HG03064 (cell line): ENCODE data around the gene EBF4.
A peak's percentile ranks its signal among the peaks of the same experiment; 100 is the strongest.

ENCODE experiments used
- ATAC-seq: cut with Tn5 transposase; IDR thresholded peaks from one replicate; pipeline ENCODE4 v1.9.1; 2021; ENCODE audit warnings: low read depth; ENCODE audit not compliant: unreplicated experiment

Gene EBF4

GRCh38 chr20:2692036-2692885 lies at the start of gene EBF4:
Gene EBF4, plus strand, starts transcription at chr20:2692780. Its CDS starts 866 bp downstream, at chr20:2693646.
- ATAC-seq: no peak

- ATAC-seq: no peak
These were observed 48.9 kb upstream of the EBF4 start for GRCh38 chr20:2643708-2644107.

GRCh38 chr20:2651772-2652723 lies 40.5 kb upstream of the EBF4 start, which contains the start of gene NOP56:
Gene NOP56, plus strand, starts transcription at chr20:2652632. Its CDS starts 29 bp downstream, at chr20:2652661.
- ATAC-seq: peak; percentile 70

GRCh38 chr20:2652724-2653555 lies 39.6 kb upstream of the EBF4 start:
- ATAC-seq: peak; percentile 37

- ATAC-seq: no peak
These were observed 38.8 kb upstream of the EBF4 start for GRCh38 chr20:2653556-2654383.

GRCh38 chr20:2654384-2654822 lies 38.2 kb upstream of the EBF4 start:
- ATAC-seq: no peak

GRCh38 chr20:2654831-2655230 lies 37.7 kb upstream of the EBF4 start:
- ATAC-seq: no peak

GRCh38 chr20:2655331-2656116 lies 37.1 kb upstream of the EBF4 start:
- ATAC-seq: no peak

- ATAC-seq: no peak
These were observed 36.0 kb upstream of the EBF4 start for GRCh38 chr20:2656471-2657117.

- ATAC-seq: no peak
These were observed 35.3 kb upstream of the EBF4 start for GRCh38 chr20:2657241-2657640.

GRCh38 chr20:2657674-2658073 lies 34.9 kb upstream of the EBF4 start:
- ATAC-seq: no peak

- ATAC-seq: no peak
These were observed 33.9 kb upstream of the EBF4 start for GRCh38 chr20:2658414-2659354.

GRCh38 chr20:2659547-2659946 lies 33.0 kb upstream of the EBF4 start:
- no peak for ATAC-seq

GRCh38 chr20:2663364-2663886 lies 29.2 kb upstream of the EBF4 start:
- ATAC-seq: no peak

- ATAC-seq: peak; percentile 77
These were observed 28.5 kb upstream of the EBF4 start, which contains the start of gene IDH3B for GRCh38 chr20:2663887-2664719. Gene IDH3B, minus strand, starts transcription at chr20:2664216. Its CDS starts 28 bp downstream, at chr20:2664188.

- ATAC-seq: no peak
These were observed 20.6 kb upstream of the EBF4 start for GRCh38 chr20:2671977-2672376.
